Measurements from ENCODE around the gene MAMSTR. TPM values are rescaled to one million over a fixed set of nuclear protein-coding genes. Genes with fewer than 3 reads are reported as not detected.
A peak's percentile ranks its signal among the peaks of the same experiment; 100 is the strongest.

MAMSTR gene
- total and polyA plus RNA-seq, 9 of the 15 experiments (the other 6 are each of a cell fraction or from before 2014, with no cell fraction given) = 0.08 to 1.00 (median 0.40) TPM; not detected in 1

DNA sequence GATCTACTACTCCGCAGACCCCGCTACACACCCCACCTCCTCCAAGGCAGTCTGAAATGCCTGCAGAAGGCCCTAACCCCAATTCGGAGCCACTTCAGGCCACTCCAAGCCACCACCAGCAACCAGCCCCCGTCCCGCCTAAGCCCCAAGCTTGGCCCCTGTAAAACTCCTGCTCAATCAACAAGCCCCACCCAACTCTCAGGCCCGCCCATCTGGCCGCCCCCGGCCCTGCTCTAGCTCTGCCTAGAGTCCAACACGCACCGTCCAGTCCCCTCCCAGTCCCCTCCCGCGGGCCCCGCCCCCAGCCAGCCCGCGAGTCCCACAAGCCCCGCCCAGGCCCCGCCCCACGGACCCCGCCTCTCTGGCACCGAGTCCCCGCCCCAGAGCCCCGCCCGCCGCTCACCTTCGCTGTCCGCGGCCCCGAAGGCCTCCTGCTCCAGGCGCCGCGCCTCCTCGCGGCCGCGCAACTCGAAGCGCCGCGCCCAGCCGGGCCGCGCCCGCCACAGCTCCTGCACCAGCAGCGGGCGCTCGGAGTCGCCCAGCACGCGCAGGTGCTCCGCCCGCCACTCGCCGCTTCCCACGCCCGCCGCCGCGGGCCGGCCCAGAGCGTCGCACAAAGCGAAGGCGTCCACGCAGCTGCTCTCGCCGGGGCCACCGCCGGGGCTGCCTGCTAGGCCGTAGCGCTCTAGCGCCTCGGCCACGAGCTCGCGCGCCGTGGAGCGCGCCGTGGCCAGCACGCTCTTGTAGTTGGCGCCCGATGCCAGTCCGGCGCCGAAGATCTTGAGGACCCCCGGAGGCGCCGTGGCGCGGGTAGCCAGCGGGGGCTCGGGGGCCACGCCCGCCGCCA, 19.3 kb upstream of the MAMSTR start (continued):
- TF ChIP-seq, protein P1, sequence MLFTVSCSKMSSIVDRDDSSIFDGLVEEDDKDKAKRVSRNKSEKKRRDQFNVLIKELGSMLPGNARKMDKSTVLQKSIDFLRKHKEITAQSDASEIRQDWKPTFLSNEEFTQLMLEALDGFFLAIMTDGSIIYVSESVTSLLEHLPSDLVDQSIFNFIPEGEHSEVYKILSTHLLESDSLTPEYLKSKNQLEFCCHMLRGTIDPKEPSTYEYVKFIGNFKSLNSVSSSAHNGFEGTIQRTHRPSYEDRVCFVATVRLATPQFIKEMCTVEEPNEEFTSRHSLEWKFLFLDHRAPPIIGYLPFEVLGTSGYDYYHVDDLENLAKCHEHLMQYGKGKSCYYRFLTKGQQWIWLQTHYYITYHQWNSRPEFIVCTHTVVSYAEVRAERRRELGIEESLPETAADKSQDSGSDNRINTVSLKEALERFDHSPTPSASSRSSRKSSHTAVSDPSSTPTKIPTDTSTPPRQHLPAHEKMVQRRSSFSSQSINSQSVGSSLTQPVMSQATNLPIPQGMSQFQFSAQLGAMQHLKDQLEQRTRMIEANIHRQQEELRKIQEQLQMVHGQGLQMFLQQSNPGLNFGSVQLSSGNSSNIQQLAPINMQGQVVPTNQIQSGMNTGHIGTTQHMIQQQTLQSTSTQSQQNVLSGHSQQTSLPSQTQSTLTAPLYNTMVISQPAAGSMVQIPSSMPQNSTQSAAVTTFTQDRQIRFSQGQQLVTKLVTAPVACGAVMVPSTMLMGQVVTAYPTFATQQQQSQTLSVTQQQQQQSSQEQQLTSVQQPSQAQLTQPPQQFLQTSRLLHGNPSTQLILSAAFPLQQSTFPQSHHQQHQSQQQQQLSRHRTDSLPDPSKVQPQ (CRISPR knock-in tag; IDR thresholded peaks at IDR 0.05; ENCODE audit: borderline replicate concordance) = no peak
- peak; percentile 50 for TF ChIP-seq CHD1 (IDR thresholded peaks at IDR 0.05; ENCODE audit: low read length)
- peak; percentile 56 for TF ChIP-seq HCFC1 (IDR thresholded peaks at IDR 0.05; ENCODE audit: low read depth, low read length)
- TF ChIP-seq STAG1 (CRISPR knock-in tag; IDR thresholded peaks at IDR 0.05; ENCODE audit: borderline replicate concordance) = peak; percentile 26
- TF ChIP-seq RCOR1 (IDR thresholded peaks at IDR 0.05; ENCODE audit: borderline replicate concordance in 1 of 2, low read depth in 2 of 2, low read length in 2 of 2) = peak in 1 of 2 experiments; percentile 66; a peak in 2 of 4 replicates
- TF ChIP-seq ZNF583 (CRISPR knock-in tag; IDR thresholded peaks at IDR 0.05) = no peak
- no peak for TF ChIP-seq ZBTB1 (CRISPR knock-in tag; IDR thresholded peaks at IDR 0.05; ENCODE audit: borderline replicate concordance, low read depth)
- TF ChIP-seq MEIS2 (IDR thresholded peaks at IDR 0.05; ENCODE audit: partially characterized antibody) = peak; percentile 12
- TF ChIP-seq ZNF354B (CRISPR knock-in tag; IDR thresholded peaks at IDR 0.05) = no peak
- no peak for TF ChIP-seq ESRRB (CRISPR knock-in tag; IDR thresholded peaks at IDR 0.05; ENCODE audit: borderline replicate concordance)
- TF ChIP-seq POLR2A (conservative IDR thresholded peaks at IDR 0.05) = peak; percentile 77
- peak; percentile 77; the same call in 1 of the 2 replicates for TF ChIP-seq ZNF263 (CRISPR knock-in tag; IDR thresholded peaks at IDR 0.05; ENCODE audit: borderline replicate concordance)
- TF ChIP-seq, protein P2, sequence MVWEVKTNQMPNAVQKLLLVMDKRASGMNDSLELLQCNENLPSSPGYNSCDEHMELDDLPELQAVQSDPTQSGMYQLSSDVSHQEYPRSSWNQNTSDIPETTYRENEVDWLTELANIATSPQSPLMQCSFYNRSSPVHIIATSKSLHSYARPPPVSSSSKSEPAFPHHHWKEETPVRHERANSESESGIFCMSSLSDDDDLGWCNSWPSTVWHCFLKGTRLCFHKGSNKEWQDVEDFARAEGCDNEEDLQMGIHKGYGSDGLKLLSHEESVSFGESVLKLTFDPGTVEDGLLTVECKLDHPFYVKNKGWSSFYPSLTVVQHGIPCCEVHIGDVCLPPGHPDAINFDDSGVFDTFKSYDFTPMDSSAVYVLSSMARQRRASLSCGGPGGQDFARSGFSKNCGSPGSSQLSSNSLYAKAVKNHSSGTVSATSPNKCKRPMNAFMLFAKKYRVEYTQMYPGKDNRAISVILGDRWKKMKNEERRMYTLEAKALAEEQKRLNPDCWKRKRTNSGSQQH (CRISPR knock-in tag; IDR thresholded peaks at IDR 0.05) = no peak
- no peak for TF ChIP-seq ZNF830 (CRISPR knock-in tag; IDR thresholded peaks at IDR 0.05)
- no peak for TF ChIP-seq ZNF695 (CRISPR knock-in tag; IDR thresholded peaks at IDR 0.05)
- TF ChIP-seq E2F3 (CRISPR knock-in tag; IDR thresholded peaks at IDR 0.05) = peak; percentile 88
- peak; percentile 61; the same call in 1 of the 2 replicates for TF ChIP-seq PHF8 (IDR thresholded peaks at IDR 0.05; ENCODE audit: borderline replicate concordance, low read length)
- TF ChIP-seq ZNF589 (CRISPR knock-in tag; IDR thresholded peaks at IDR 0.05; ENCODE audit: low read depth) = peak; percentile 47; the same call in 1 of the 2 replicates
- no peak for TF ChIP-seq FOXM1 (IDR thresholded peaks at IDR 0.05; ENCODE audit: low read depth)
- TF ChIP-seq FOXM1 (CRISPR knock-in tag; IDR thresholded peaks at IDR 0.05; ENCODE audit: low read depth) = no peak
- TF ChIP-seq NELFE (IDR thresholded peaks at IDR 0.05; ENCODE audit: insufficient read depth, insufficient read length) = no peak
- TF ChIP-seq ZNF12 (CRISPR knock-in tag; IDR thresholded peaks at IDR 0.05) = peak; percentile 45; the same call in 1 of the 2 replicates
- TF ChIP-seq, protein P3, sequence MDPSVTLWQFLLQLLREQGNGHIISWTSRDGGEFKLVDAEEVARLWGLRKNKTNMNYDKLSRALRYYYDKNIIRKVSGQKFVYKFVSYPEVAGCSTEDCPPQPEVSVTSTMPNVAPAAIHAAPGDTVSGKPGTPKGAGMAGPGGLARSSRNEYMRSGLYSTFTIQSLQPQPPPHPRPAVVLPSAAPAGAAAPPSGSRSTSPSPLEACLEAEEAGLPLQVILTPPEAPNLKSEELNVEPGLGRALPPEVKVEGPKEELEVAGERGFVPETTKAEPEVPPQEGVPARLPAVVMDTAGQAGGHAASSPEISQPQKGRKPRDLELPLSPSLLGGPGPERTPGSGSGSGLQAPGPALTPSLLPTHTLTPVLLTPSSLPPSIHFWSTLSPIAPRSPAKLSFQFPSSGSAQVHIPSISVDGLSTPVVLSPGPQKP (CRISPR knock-in tag; IDR thresholded peaks at IDR 0.05) = no peak

Measured in K562 (cell line).